NCI-H82 (cell line): ENCODE data around the gene IL17RC.

Experiments used
- DNase-seq: peaks from one replicate; lab custom pipeline; 2025; lab: John Stamatoyannopoulos, UW

Gene IL17RC

GRCh38 chr3:9946112-9947024, 29.5 kb downstream of the IL17RC start:
- peak; percentile 91 for DNase-seq

GRCh38 chr3:9947025-9947995, 30.4 kb downstream of the IL17RC start:
- peak; percentile 85 for DNase-seq

GRCh38 chr3:9948586-9948985, 31.7 kb downstream of the IL17RC start:
- no peak for DNase-seq

- no peak for DNase-seq
Observed at GRCh38 chr3:9949115-9949514, 32.2 kb downstream of the IL17RC start.

GRCh38 chr3:9949626-9950025, 32.7 kb downstream of the IL17RC start:
- DNase-seq, result no peak

GRCh38 chr3:9951126-9951525, 34.2 kb downstream of the IL17RC start:
- no peak for DNase-seq

GRCh38 chr3:9951598-9951961, 34.7 kb downstream of the IL17RC start:
- DNase-seq, result no peak

- peak; percentile 10 for DNase-seq
Observed at GRCh38 chr3:9951962-9952805, 35.3 kb downstream of the IL17RC start, which contains the start of gene PRRT3. TSS of gene PRRT3 (minus strand) at chr3:9952408. CDS start at chr3:9950115, 2,293 bp downstream.

- peak; percentile 94 for DNase-seq
Observed at GRCh38 chr3:9955067-9955502, 38.2 kb downstream of the IL17RC start.

GRCh38 chr3:9955611-9956352, 38.9 kb downstream of the IL17RC start:
- DNase-seq, result no peak

- DNase-seq, result peak; percentile 53
Observed at GRCh38 chr3:9957214-9957613, 40.3 kb downstream of the IL17RC start.

- DNase-seq, result no peak
Observed at GRCh38 chr3:9965200-9965875, 48.4 kb downstream of the IL17RC start.

GRCh38 chr3:9966841-9967240, 49.9 kb downstream of the IL17RC start:
- DNase-seq, result no peak

- DNase-seq, result no peak
Observed at GRCh38 chr3:9969632-9970019, 52.7 kb downstream of the IL17RC start.

GRCh38 chr3:9970020-9970652, 53.2 kb downstream of the IL17RC start:
- no peak for DNase-seq

GRCh38 chr3:9976721-9977709, 60.1 kb downstream of the IL17RC start:
- DNase-seq, result no peak

- no peak for DNase-seq
Observed at GRCh38 chr3:9978710-9979305, 61.9 kb downstream of the IL17RC start.

GRCh38 chr3:9980251-9980650, 63.4 kb downstream of the IL17RC start:
- no peak for DNase-seq
